Endothelial cell of umbilical vein (primary cell): ENCODE results near the gene NDUFB7. TPM values are rescaled to one million over a fixed set of nuclear protein-coding genes. Genes with fewer than 3 reads are reported as not detected.

Experiments used
- BruUV-seq: library from RNA; stranded (reverse); fragments of 400-500 nt; replicated peaks from 2 replicates; lab custom pipeline; 2021; lab: Mats Ljungman, UMichigan
- CTCF ChIA-PET: fragments of 300-600, 350-600 bp; sonication (Branson Sonifier 250); formaldehyde crosslinking; loops from one replicate; lab custom pipeline; 2021; ENCODE audit warnings: antibody characterized with exemption, inconsistent platforms; lab: Charles Lee
- POLR2A ChIA-PET: fragments of 300-600, 350-600 bp; sonication (Branson Sonifier 250); formaldehyde crosslinking; loops from one replicate; lab custom pipeline; 2021; ENCODE audit warnings: antibody characterized with exemption, inconsistent platforms; lab: Charles Lee
- DNase-seq: peaks from one replicate; pipeline ENCODE4 v3.0.0-alpha.2; 2011; ENCODE audit warnings: low read depth, low spot score
- FAIRE-seq: peaks from 2 replicates; lab custom pipeline; 2011; peaks lifted over from hg19 to GRCh38; lab: Jason Lieb, UNC
- H2AFZ ChIP-seq: 2 replicates; pipeline ENCODE4 v1.6.0; 2012; ENCODE audit warnings: low read depth, low read length, control low read depth, inconsistent platforms
- H3K27ac ChIP-seq: 2 replicates; pipeline ENCODE4 v1.5.1; 2011; ENCODE audit warnings: low read depth, mild to moderate bottlenecking, control low read depth, low read length, moderate library complexity; ENCODE audit not compliant: insufficient read depth
- H3K27me3 ChIP-seq, 2 experiments: 2 replicates each; pipeline versions ENCODE4 v1.6.0 to v1.6.1; 2011; ENCODE audit warnings: low read length in 2 of 2, mixed read lengths in 1 of 2; ENCODE audit not compliant: control insufficient read depth in 2 of 2, insufficient read depth in 2 of 2
- H3K36me3 ChIP-seq, 2 experiments: 2 replicates in 1 of 2; 3 replicates in 1 of 2; pipeline ENCODE4 v1.5.1; 2011; ENCODE audit warnings: low read length in 2 of 2, mild to moderate bottlenecking in 1 of 2, moderate library complexity in 1 of 2; ENCODE audit not compliant: control insufficient read depth in 2 of 2, insufficient read depth in 2 of 2; ENCODE audit errors: extremely low read depth in 1 of 2
- H3K4me1 ChIP-seq: 3 replicates; pipeline ENCODE4 v1.5.1; 2011; ENCODE audit warnings: mild to moderate bottlenecking, low read length; ENCODE audit not compliant: control insufficient read depth, insufficient read depth; ENCODE audit errors: extremely low read depth
- H3K4me2 ChIP-seq: 2 replicates; pipeline ENCODE4 v1.6.1; 2011; ENCODE audit warnings: low read length, control low read depth, mixed read lengths; ENCODE audit not compliant: insufficient read depth
- H3K4me3 ChIP-seq, 3 experiments: fragments of 200-600 bp in 1 of 3; sonication (generic), shearing (Covaris generic) in 1 of 3; replicated peaks in 1 of 3; 2 replicates each; pipeline ENCODE4 v1.5.1; 2011 to 2016; ENCODE audit warnings: control low read depth in 3 of 3, low read length in 3 of 3, mild to moderate bottlenecking in 2 of 3, inconsistent platforms in 1 of 3, low read depth in 1 of 3, moderate library complexity in 1 of 3; ENCODE audit not compliant: insufficient read depth in 1 of 3
- H3K79me2 ChIP-seq: 2 replicates; pipeline ENCODE4 v1.6.0; 2012; ENCODE audit warnings: low read length, inconsistent platforms; ENCODE audit not compliant: control insufficient read depth, insufficient read depth
- H3K9ac ChIP-seq: replicated peaks from 2 replicates; pipeline ENCODE3; 2011; ENCODE audit warnings: low read length, control low read depth; ENCODE audit not compliant: insufficient read depth; ENCODE audit errors: extremely low read depth
- H3K9me1 ChIP-seq: replicated peaks from 3 replicates; pipeline ENCODE4 v1.6.0; 2011; ENCODE audit warnings: mild to moderate bottlenecking, low read length; ENCODE audit not compliant: control insufficient read depth, insufficient read depth; ENCODE audit errors: extremely low read depth
- H3K9me3 ChIP-seq: replicated peaks from 2 replicates; pipeline ENCODE4 v1.5.1; 2012; ENCODE audit warnings: low read length, inconsistent platforms; ENCODE audit not compliant: control insufficient read depth, insufficient read depth
- H4K20me1 ChIP-seq: replicated peaks from 2 replicates; pipeline ENCODE3; 2011; ENCODE audit warnings: mild to moderate bottlenecking, low read length; ENCODE audit not compliant: control insufficient read depth, insufficient read depth; ENCODE audit errors: extremely low read depth
- EZH2 ChIP-seq: IDR thresholded peaks from 2 replicates; pipeline ENCODE4 v1.6.1; 2012; ENCODE audit warnings: borderline replicate concordance, low read depth, mild to moderate bottlenecking, moderate library complexity, low read length, inconsistent platforms; ENCODE audit not compliant: severe bottlenecking
- FOS ChIP-seq: IDR thresholded peaks from 2 replicates; pipeline ENCODE4 v1.6.1; 2011; ENCODE audit warnings: mild to moderate bottlenecking, low read length, moderate library complexity, borderline replicate concordance; ENCODE audit not compliant: insufficient read depth
- GATA2 ChIP-seq: IDR thresholded peaks from 2 replicates; pipeline ENCODE4 v1.7.0; 2011; ENCODE audit warnings: low read depth, mild to moderate bottlenecking, moderate library complexity, mixed read lengths, low read length; ENCODE audit not compliant: insufficient read length, insufficient read depth
- JUN ChIP-seq: IDR thresholded peaks from 2 replicates; pipeline ENCODE4 v1.6.1; 2011; ENCODE audit warnings: borderline replicate concordance, low read depth; ENCODE audit not compliant: insufficient read length, insufficient read depth
- MYC ChIP-seq: IDR thresholded peaks from one replicate; pipeline ENCODE4 v1.6.1; 2011; ENCODE audit warnings: mild to moderate bottlenecking, low read depth, low read length
- POLR2A ChIP-seq: IDR thresholded peaks from 2 replicates; pipeline ENCODE4 v1.6.1; 2012; ENCODE audit warnings: low read depth, mild to moderate bottlenecking, control low read depth, low read length
- POLR2AphosphoS5 ChIP-seq: IDR thresholded peaks from 2 replicates; pipeline ENCODE4 v1.6.1; 2012; ENCODE audit warnings: low read depth, mild to moderate bottlenecking, control low read depth, low read length, moderate library complexity; ENCODE audit not compliant: insufficient read depth
- dilution Hi-C: fragments of 300-500 bp; cut with MboI; formaldehyde crosslinking; loops from one replicate; pipeline ENCODE4 v1.15.0; 2019; ENCODE audit warnings: low sequenced_read_pairs; ENCODE audit not compliant: extremely low pct_ligation_motif_present
- intact Hi-C: fragments of 100-400 bp; cut with micrococcal nuclease; formaldehyde crosslinking; loops from one replicate; pipeline ENCODE4 v1.10.0; 2022
- polyA plus RNA-seq, 4 experiments: library from polyadenylated mRNA; depleted of rRNA in 3 of 4; stranded (reverse) in 3 of 4; unstranded in 1 of 4; fragments of >200 nt; gene quantifications; 2 replicates each; pipeline versions ENCODE4 v1.2.1 to v1.2.3, GENCODE V29; 2011 to 2012; ENCODE audit warnings: missing spikeins in 1 of 4
- total RNA-seq: library from RNA; stranded (reverse); gene quantifications from 2 replicates; pipeline ENCODE4 v1.2.3, GENCODE V29; 2021
- TF ChIP-seq, protein P1 (sequence below): IDR thresholded peaks from 2 replicates; pipeline ENCODE4 v1.6.1; 2011; ENCODE audit not compliant: insufficient read depth, insufficient read length
- TF ChIP-seq, protein P2 (sequence below), 2 donors: IDR thresholded peaks; 1 replicate in 1 of 2; 2 replicates in 1 of 2; pipeline ENCODE4 v1.5.1; 2011; ENCODE audit warnings: low read length in 2 of 2, mild to moderate bottlenecking in 2 of 2, moderate library complexity in 2 of 2, control low read depth in 1 of 2, inconsistent platforms in 1 of 2, low read depth in 1 of 2; ENCODE audit not compliant: insufficient read depth in 1 of 2; ENCODE audit errors: extremely low read depth in 1 of 2

NDUFB7 gene
- total and polyA plus RNA-seq, 2 donors (not counting 3 experiments of a cell fraction or from before 2014, with no cell fraction given) = 177 to 655 TPM

DNA sequence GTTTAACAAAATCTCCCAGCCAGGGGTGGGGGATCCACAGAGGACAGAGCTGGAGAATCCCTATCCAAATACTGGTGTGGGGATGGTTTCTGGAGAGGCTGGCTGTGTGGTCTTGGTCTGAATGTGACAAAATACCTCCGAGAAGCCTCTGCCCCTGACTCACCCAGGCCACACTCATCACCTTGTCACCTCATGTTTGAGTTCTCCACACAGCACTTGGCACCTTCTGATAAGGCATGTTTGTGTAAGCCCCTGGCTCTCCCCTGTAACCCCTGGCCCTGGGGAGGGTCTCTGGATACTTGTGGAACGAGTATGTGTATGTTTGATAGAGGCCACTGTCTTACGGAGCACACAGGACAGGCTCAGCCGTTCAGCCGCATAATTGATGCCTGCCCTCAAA is 27.8 kb downstream of the NDUFB7 start:
- Histone ChIP-seq H3K79me2 (peaks cover 2% of the 10 kb centered on the region), H3K27ac (no peak overlapping the region), H3K9ac (no peak overlapping the region), H3K9me3 (no peaks in the 10 kb centered on the region), H3K4me2 (no peak overlapping the region), H3K4me3 (no peak overlapping the region), H3K9me1 (no peaks in the 10 kb centered on the region), H3K36me3 (peaks cover 0 to 1% of the 10 kb centered on the region in 2 experiments), H4K20me1 (no peaks in the 10 kb centered on the region), H2AFZ (no peak overlapping the region), H3K27me3 (no peaks in the 10 kb centered on the region), H3K4me1 (no peaks in the 10 kb centered on the region)
- intact Hi-C loops (no loop called here), dilution Hi-C loops (no loop called here)
- POLR2A ChIA-PET = interaction anchor here (0.6 kb wide), 1 partner anchor 22 kb away, joined by 6 read pairs; no protein-coding TSS in a partner anchor
- no TSS peak for BruUV-seq
- CTCF ChIA-PET = interaction anchor here (0.6 kb wide), 1 partner anchor 332 kb away, joined by 3 read pairs; no protein-coding TSS in a partner anchor
- DNase-seq (no peak), FAIRE-seq (no peak)
- TF ChIP-seq POLR2AphosphoS5 (no peak), MYC (no peak), EZH2 (no peak), GATA2 (no peak), JUN (no peak), POLR2A (no peak), FOS (no peak)
- TF ChIP-seq, protein P1, sequence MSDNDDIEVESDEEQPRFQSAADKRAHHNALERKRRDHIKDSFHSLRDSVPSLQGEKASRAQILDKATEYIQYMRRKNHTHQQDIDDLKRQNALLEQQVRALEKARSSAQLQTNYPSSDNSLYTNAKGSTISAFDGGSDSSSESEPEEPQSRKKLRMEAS = no peak
- TF ChIP-seq, protein P2, sequence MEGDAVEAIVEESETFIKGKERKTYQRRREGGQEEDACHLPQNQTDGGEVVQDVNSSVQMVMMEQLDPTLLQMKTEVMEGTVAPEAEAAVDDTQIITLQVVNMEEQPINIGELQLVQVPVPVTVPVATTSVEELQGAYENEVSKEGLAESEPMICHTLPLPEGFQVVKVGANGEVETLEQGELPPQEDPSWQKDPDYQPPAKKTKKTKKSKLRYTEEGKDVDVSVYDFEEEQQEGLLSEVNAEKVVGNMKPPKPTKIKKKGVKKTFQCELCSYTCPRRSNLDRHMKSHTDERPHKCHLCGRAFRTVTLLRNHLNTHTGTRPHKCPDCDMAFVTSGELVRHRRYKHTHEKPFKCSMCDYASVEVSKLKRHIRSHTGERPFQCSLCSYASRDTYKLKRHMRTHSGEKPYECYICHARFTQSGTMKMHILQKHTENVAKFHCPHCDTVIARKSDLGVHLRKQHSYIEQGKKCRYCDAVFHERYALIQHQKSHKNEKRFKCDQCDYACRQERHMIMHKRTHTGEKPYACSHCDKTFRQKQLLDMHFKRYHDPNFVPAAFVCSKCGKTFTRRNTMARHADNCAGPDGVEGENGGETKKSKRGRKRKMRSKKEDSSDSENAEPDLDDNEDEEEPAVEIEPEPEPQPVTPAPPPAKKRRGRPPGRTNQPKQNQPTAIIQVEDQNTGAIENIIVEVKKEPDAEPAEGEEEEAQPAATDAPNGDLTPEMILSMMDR (IDR thresholded peaks at IDR 0.05; ENCODE audit: extremely low read depth in 1 of 2, insufficient read depth in 1 of 2, low read depth in 1 of 2, low read length in 2 of 2) = no peak
